SK-N-SH treated with all-trans-retinoic acid at 6 μM for 48 hours (cell line): ENCODE data around the gene CD300A.

ENCODE experiments used
- BACH2 ChIP-seq: fragments of 250-450 bp; sonication (Bioruptor Pico); IDR thresholded peaks from 2 replicates; pipeline ENCODE4 v1.9.0; 2021; ENCODE audit warnings: mild to moderate bottlenecking, borderline replicate concordance
- ESRRG ChIP-seq: fragments of 250-450 bp; sonication (Bioruptor Pico); IDR thresholded peaks from 2 replicates; pipeline ENCODE4 v1.6.1; 2021; ENCODE audit warnings: mild to moderate bottlenecking
- GLIS3 ChIP-seq: fragments of 250-450 bp; sonication (Bioruptor Pico); IDR thresholded peaks from 2 replicates; pipeline ENCODE4 v1.5.0; 2020; ENCODE audit warnings: mild to moderate bottlenecking, moderate library complexity
- PATZ1 ChIP-seq: fragments of 250-450 bp; sonication (Bioruptor Pico); IDR thresholded peaks from 2 replicates; pipeline ENCODE4 v1.8.0; 2020; ENCODE audit warnings: mild to moderate bottlenecking, moderate library complexity, borderline replicate concordance
- TCF4 ChIP-seq: fragments of 250-450 bp; sonication (Bioruptor Pico); IDR thresholded peaks from 2 replicates; pipeline ENCODE4 v1.8.0; 2021; ENCODE audit warnings: mild to moderate bottlenecking, moderate library complexity, borderline replicate concordance
- TOX ChIP-seq: fragments of 250-450 bp; sonication (Bioruptor Pico); IDR thresholded peaks from 2 replicates; pipeline ENCODE4 v1.8.0; 2021; ENCODE audit warnings: mild to moderate bottlenecking, moderate library complexity, borderline replicate concordance
- ZC3H10 ChIP-seq: fragments of 250-450 bp; sonication (Bioruptor Pico); IDR thresholded peaks from 2 replicates; pipeline ENCODE4 v1.5.1; 2021; ENCODE audit warnings: mild to moderate bottlenecking, moderate library complexity
- ZFP30 ChIP-seq: fragments of 450-650 bp; formaldehyde crosslinking; IDR thresholded peaks from 2 replicates; pipeline ENCODE4 v1.5.0; 2022; ENCODE audit warnings: mild to moderate bottlenecking, moderate library complexity
- ZNF70 ChIP-seq: fragments of 450-650 bp; formaldehyde crosslinking; IDR thresholded peaks from 2 replicates; pipeline ENCODE4 v1.5.0; 2020; ENCODE audit warnings: mild to moderate bottlenecking, moderate library complexity

DNA sequence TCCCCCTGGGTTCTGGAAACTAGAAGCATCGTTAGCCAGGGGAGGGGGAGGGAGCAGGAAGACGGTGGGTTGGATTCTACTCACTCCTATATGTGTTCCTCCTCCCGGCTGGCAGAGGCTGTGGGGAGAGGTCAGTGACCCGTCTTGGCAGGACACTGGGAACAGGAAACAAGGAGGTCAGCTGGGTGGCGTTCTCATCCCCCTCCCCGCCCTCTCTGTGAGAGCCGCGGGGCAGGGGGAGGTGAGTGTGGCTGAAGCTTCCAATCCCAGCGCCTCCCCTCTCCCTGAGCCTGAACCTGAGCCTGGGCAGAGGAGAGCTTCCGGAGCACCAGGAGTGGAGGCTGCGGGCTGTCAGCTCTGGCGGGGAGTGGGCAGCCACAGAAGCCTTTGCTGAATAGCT, 22.0 kb upstream of the CD300A start:
- no peak for TF ChIP-seq TCF4
- TF ChIP-seq ZFP30 (CRISPR knock-in tag), result no peak
- no peak for TF ChIP-seq GLIS3 (CRISPR knock-in tag)
- TF ChIP-seq ESRRG, result no peak
- TF ChIP-seq PATZ1 (CRISPR knock-in tag), result no peak
- TF ChIP-seq BACH2 (CRISPR knock-in tag), result no peak
- no peak for TF ChIP-seq ZC3H10 (CRISPR knock-in tag)
- TF ChIP-seq ZNF70 (CRISPR knock-in tag), result no peak
- TF ChIP-seq TOX (CRISPR knock-in tag), result no peak
